ENCODE data around the gene CRYBA1.
A peak's percentile ranks its signal among the peaks of the same experiment; 100 is the strongest.
"Not testable (repeated sequence)": the region's sequence is repeated elsewhere in the genome, so short reads cannot be mapped to it uniquely, and the experiment has no call there.

The CRYBA1 gene

GRCh38 chr17:29256735-29257466 is 10.2 kb downstream of the CRYBA1 start:
- no peak for DNase-seq (ENCODE audit: low spot score)
- TF ChIP-seq, protein P1, sequence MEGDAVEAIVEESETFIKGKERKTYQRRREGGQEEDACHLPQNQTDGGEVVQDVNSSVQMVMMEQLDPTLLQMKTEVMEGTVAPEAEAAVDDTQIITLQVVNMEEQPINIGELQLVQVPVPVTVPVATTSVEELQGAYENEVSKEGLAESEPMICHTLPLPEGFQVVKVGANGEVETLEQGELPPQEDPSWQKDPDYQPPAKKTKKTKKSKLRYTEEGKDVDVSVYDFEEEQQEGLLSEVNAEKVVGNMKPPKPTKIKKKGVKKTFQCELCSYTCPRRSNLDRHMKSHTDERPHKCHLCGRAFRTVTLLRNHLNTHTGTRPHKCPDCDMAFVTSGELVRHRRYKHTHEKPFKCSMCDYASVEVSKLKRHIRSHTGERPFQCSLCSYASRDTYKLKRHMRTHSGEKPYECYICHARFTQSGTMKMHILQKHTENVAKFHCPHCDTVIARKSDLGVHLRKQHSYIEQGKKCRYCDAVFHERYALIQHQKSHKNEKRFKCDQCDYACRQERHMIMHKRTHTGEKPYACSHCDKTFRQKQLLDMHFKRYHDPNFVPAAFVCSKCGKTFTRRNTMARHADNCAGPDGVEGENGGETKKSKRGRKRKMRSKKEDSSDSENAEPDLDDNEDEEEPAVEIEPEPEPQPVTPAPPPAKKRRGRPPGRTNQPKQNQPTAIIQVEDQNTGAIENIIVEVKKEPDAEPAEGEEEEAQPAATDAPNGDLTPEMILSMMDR (IDR thresholded peaks at IDR 0.05) = no peak
- H3K27ac ChIP-seq = peak overlapping the region; percentile 13 to 28
- peak overlapping the region; percentile 47 for H3K4me3 ChIP-seq

- peak overlapping the region in 1 of 2 donors; percentile 44 for H3K27ac ChIP-seq
- no peak for DNase-seq (ENCODE audit: low spot score)
- TF ChIP-seq, protein P1 (IDR thresholded peaks at IDR 0.05) = no peak
- no peak overlapping the region for H3K4me3 ChIP-seq
Measured at GRCh38 chr17:29257756-29258155, 11.1 kb downstream of the CRYBA1 start.

DNA sequence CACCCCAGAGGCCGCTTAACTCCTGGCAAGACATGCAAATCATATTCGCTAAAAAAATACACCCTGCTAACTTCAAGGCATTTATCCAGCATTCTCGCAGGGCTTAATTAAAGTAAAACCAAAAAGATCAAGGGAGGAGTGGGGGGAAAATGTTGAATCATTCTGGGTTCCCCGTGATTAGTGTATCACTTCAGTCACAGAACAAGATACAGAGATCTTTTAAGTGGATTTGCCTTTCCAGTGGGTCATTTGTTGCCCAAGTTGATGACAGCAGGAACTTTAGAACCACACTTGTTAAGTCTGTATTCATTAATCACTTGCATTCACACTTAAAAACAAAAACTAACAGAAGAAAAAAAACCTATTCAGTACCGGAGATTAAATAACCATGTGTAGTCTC is 17.3 kb downstream of the CRYBA1 start:
- no peak for DNase-seq (ENCODE audit: low spot score)
- no peak overlapping the region for H3K4me3 ChIP-seq
- no peak overlapping the region for H3K27ac ChIP-seq
- TF ChIP-seq, protein P1 (IDR thresholded peaks at IDR 0.05) = no peak

GRCh38 chr17:29271980-29272379 is 25.3 kb downstream of the CRYBA1 start:
- DNase-seq (ENCODE audit: low spot score); H3K4me3 ChIP-seq; H3K27ac ChIP-seq: not testable (repeated sequence)

DNA sequence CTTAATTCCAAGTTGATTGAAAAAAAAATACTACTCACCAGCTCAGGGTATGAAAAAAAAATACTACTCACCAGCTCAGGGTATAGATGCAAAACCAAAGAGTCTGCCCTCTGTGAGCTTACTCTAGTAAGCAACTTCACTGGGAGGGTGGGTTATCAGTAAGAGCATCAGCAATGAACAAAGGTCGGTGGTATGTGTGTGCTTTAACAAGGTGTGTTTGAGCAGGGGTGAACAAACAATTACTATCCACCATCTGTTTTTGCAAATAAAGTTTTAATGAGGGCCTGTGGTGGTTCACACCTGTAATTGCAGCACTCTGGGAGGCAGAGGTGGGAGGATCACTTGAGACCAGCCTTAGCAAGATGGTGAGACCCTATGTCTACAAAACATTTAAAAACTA is 27.3 kb downstream of the CRYBA1 start:
- no peak overlapping the region for H3K4me3 ChIP-seq
- DNase-seq (ENCODE audit: low spot score) = no peak
- H3K27ac ChIP-seq = no peak overlapping the region
- TF ChIP-seq, protein P1 (IDR thresholded peaks at IDR 0.05) = no peak

DNA sequence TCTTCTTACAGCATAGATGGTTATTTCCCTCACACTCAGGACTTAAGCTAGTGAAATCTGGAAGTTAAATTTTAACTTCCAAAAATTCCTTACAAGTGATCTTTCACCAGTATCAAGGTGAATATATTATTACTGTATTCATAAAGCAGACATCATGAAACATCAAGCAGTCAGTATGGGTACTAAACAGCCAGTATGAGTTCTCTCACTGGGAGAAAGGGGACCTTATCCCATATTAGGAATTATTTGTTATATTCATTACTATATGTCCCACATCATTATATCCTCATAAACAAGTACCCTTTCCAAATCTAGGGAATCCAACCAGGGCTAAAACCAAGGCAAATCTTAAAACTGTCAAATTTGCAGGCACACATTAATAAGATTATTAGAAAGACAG is 32.0 kb downstream of the CRYBA1 start:
- no peak for DNase-seq (ENCODE audit: low spot score)
- Histone ChIP-seq H3K4me3 (no peak overlapping the region), H3K27ac (no peak overlapping the region)
- TF ChIP-seq, protein P1 (IDR thresholded peaks at IDR 0.05) = no peak

DNA sequence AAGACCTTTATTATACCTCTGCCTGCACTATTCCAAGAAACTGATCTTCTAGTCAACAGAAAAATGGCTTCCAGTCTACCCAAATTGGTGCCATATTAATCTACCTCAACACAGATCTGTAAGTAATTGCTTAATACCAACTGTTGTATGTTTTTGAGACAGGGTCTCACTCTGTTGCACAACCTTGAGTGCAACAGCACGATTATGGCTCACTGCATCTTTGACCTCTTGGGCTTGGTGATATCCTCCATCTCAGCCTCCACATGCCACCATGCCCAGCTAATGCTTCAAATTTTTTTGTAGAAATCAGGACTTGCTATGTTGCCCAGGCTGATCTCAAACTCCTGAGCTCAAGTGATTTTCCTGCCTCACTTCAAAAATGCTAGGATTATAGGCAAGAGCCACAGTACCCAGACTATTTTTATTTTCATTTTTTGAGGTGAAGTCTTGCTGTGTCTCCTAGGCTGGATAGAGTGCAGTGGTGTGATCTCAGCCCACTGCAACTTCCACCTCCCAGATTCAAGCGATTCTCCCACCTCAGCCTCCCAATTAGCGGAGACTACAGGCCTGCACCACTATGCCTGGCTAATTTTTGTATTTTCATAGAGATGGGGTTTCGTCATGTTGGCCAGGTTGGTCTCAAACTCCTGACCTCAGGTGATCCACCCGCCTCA is 32.9 kb downstream of the CRYBA1 start:
- no peak for DNase-seq (ENCODE audit: low spot score)
- peak overlapping the region; percentile 19 for H3K4me3 ChIP-seq
- TF ChIP-seq, protein P1 (IDR thresholded peaks at IDR 0.05) = no peak
- H3K27ac ChIP-seq = no peak overlapping the region

All from coronary artery (tissue), 2 donors.